Esophagus muscularis mucosa (tissue), 3 donors: Measurements from ENCODE around the gene FAM234A.

Source experiments
- POLR2A ChIP-seq: fragments of 450-650 bp; IDR thresholded peaks from one replicate; pipeline ENCODE4 v1.6.1; 2017; ENCODE audit warnings: antibody characterized with exemption, moderate library complexity, mild to moderate bottlenecking, low read depth
- TF ChIP-seq, protein P1 (sequence below), 3 experiments: fragments of 200-600 bp in 2 of 3; fragments of 450-650 bp in 1 of 3; sonication (generic) in 2 of 3; IDR thresholded peaks; one replicate each; pipeline ENCODE4 v1.5.1; 2017 to 2019; ENCODE audit warnings: antibody characterized with exemption in 3 of 3, mild to moderate bottlenecking in 2 of 3, moderate library complexity in 1 of 3

DNA sequence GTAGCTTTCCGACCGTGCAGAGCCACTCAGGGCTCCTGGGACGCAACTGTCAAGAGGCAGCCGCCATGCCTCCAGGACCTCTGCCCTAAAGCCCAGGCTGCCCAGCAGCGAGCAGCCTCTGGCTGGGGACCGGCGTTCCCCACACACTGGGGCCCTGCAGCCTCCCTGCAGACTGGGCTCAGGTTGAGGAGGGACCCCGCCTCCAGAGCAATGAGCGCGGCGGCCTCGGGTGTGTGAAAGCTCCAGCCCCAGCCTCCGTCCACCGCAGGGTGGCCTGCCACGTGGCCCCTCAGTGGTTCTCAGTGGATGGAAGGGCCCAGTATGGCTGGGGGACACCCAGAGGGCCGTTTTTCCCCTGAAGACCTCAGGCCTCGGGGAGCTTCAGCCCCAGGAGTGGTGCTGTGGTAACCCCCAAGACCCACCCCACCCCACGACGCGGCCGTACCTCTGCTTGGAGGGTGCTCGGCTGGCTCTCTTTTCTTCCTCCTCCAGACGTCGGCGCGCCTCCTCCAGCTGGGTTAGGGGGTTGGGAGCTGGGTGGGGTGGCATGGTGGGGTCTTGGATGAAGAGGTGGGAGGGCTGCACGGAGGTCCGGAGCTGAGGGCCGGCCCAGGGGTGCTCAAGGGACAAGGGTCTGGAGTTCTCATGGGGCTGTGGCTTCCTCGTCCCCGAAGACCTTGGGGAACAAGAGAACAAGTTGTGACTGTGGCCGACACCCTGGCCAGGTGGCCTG lies 58.6 kb downstream of the FAM234A start:
- TF ChIP-seq, protein P1, sequence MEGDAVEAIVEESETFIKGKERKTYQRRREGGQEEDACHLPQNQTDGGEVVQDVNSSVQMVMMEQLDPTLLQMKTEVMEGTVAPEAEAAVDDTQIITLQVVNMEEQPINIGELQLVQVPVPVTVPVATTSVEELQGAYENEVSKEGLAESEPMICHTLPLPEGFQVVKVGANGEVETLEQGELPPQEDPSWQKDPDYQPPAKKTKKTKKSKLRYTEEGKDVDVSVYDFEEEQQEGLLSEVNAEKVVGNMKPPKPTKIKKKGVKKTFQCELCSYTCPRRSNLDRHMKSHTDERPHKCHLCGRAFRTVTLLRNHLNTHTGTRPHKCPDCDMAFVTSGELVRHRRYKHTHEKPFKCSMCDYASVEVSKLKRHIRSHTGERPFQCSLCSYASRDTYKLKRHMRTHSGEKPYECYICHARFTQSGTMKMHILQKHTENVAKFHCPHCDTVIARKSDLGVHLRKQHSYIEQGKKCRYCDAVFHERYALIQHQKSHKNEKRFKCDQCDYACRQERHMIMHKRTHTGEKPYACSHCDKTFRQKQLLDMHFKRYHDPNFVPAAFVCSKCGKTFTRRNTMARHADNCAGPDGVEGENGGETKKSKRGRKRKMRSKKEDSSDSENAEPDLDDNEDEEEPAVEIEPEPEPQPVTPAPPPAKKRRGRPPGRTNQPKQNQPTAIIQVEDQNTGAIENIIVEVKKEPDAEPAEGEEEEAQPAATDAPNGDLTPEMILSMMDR (IDR thresholded peaks at IDR 0.05), result no peak
- TF ChIP-seq POLR2A, result no peak
